ENCODE data around the gene PCNX1.
A peak's percentile ranks its signal among the peaks of the same experiment; 100 is the strongest.
"Not testable (repeated sequence)": the region's sequence is repeated elsewhere in the genome, so short reads cannot be mapped to it uniquely, and the experiment has no call there.

PCNX1 gene

GRCh38 chr14:71138448-71139293, 231.4 kb downstream of the PCNX1 start:
- intact Hi-C loops (cut with micrococcal nuclease): loop anchor here (1.0 to 2.0 kb wide), 2 partner anchors 266 to 615 kb away; no protein-coding TSS in a partner anchor
- Mint-ChIP-seq H3K27ac (peak overlapping the region; percentile 0), H3K4me1 (ENCODE audit: low read depth) (peaks cover 35% of the 10 kb centered on the region), H3K4me3 (no peak overlapping the region), H3K36me3 (ENCODE audit: low read depth) (no peaks in the 10 kb centered on the region), H3K27me3 (no peaks in the 10 kb centered on the region), H3K9me3 (no peaks in the 10 kb centered on the region)

DNA sequence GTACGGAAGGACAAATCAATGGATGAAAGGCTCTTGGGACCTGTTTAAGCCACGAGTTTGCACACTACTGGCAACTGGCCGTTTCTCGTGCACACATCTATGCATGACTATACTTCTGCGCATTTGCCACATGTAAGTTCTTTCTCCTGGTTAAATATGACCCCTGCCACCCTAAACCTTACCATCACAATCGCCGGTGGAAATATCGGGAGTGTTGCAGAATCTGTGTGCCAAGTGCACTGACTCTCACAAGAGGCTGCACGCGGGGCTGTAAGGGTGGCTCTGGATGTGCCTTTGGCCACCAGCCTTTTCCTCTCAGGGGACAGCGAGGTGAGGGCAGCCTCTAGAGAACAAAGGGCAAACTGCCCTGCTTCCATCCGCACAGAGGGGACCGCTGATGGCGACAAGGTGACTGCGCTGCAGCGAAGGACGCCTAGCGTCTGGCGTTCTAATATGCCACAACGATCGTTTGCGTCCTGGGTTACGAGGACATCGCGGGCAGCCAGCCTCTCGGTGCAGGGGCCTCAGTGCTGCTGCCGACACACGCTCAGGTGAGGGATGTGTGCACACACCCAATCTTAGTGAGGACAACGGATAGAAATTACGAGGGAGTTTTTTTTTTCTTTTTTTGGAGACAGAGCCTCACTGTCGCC, 232.2 kb downstream of the PCNX1 start:
- H3K4me3 Mint-ChIP-seq: no peak overlapping the region
- intact Hi-C loops (cut with micrococcal nuclease): loop anchor here (1.0 to 2.0 kb wide), 2 partner anchors 265 to 614 kb away; no protein-coding TSS in a partner anchor

GRCh38 chr14:71140157-71140556, 232.9 kb downstream of the PCNX1 start:
- H3K4me1 Mint-ChIP-seq (ENCODE audit: low read depth): peaks cover 44% of the 10 kb centered on the region
- no peaks in the 10 kb centered on the region for H3K36me3 Mint-ChIP-seq (ENCODE audit: low read depth)
- intact Hi-C loops (cut with micrococcal nuclease): no loop called here
- no peak overlapping the region for H3K4me3 Mint-ChIP-seq
- H3K27ac Mint-ChIP-seq: no peak overlapping the region
- H3K27me3 Mint-ChIP-seq: no peaks in the 10 kb centered on the region
- H3K9me3 Mint-ChIP-seq: no peaks in the 10 kb centered on the region

More for the DNA sequence above, 232.2 kb downstream of the PCNX1 start:
- Mint-ChIP-seq H3K4me1 (ENCODE audit: low read depth) (peaks cover 40% of the 10 kb centered on the region), H3K27me3 (no peaks in the 10 kb centered on the region), H3K9me3 (no peaks in the 10 kb centered on the region), H3K36me3 (ENCODE audit: low read depth) (no peaks in the 10 kb centered on the region), H3K27ac (no peak overlapping the region)

DNA sequence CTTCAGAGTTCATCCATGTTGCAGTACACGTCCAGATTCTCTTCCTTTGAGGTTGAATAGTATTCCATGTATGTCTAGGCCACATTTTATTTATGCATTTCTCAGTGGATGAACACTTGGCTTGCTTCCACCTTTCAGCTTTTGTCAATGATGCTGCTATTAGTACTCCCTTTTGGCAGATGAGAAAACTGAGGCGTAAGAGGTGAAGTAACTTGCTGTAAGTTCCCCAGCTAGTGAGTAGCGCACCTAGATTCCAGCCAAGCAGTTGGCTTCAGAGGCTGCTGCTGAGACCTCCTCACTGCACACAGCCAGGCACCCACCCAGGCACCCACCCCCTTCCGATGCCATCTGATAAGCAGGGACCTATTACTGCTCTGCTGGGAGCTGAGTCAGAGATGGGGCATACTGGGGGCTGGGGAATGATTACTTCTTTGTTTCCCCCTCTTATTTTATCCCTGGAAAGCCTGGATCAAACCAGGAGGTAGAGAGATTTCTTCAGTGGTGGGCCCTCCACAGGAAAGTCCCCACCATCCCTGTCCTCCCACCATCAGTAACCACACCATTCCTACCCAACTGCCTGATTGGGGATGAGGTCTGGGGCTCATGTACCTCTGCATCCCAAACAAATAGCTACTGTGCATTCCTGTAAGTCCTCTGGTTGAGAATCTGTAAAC, 234.6 kb downstream of the PCNX1 start:
- peaks cover 50% of the 10 kb centered on the region for H3K4me1 Mint-ChIP-seq (ENCODE audit: low read depth)
- intact Hi-C loops (cut with micrococcal nuclease): loop anchor here (1.0 kb wide), 2 partner anchors 178 to 257 kb away; partner anchors contain the start of gene SIPA1L1

DNA sequence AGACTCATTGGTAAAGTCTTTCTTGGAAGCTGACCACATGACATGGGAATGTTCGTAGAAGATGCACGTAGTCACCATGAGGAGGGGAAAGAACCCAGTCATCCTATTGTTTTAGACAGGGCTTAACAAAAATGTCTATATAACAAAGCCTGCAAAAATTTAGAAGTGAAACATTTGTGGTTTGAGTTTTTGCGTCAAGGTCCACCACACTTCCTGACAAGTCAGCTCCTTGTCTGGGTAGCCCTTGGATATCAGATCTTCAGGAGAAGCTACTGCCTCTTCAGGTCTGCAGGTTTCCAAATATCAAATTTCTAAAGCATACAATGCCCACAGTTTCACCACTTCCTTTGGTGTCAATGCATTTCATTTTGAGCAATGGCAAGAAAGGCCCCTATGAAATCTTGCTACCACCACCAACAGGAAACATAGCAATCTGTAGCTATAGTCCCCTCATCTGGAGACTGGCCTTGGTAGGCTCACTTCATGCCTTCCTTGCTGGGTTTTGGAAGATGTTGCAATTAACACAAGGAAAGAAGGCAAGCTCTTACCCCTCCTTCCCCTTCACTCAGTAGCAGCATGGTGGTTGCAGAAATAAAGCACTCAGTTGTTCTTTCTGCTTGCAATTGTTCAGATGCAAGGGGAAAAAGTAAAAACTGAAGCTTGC, 235.2 kb downstream of the PCNX1 start:
- Mint-ChIP-seq H3K36me3 (ENCODE audit: low read depth) (no peaks in the 10 kb centered on the region), H3K27ac (peak overlapping the region; percentile 88), H3K4me3 (peak overlapping the region; percentile 53), H3K27me3 (no peaks in the 10 kb centered on the region), H3K9me3 (no peaks in the 10 kb centered on the region), H3K4me1 (ENCODE audit: low read depth) (peaks cover 50% of the 10 kb centered on the region)
- intact Hi-C loops (cut with micrococcal nuclease): loop anchor here (1.0 kb wide), 2 partner anchors 178 to 257 kb away; partner anchors contain the start of gene SIPA1L1

More for the DNA sequence above, 234.6 kb downstream of the PCNX1 start:
- Mint-ChIP-seq H3K4me3 (peak overlapping the region; percentile 53), H3K27me3 (no peaks in the 10 kb centered on the region), H3K9me3 (no peaks in the 10 kb centered on the region), H3K27ac (peak overlapping the region; percentile 88), H3K36me3 (ENCODE audit: low read depth) (no peaks in the 10 kb centered on the region)

DNA sequence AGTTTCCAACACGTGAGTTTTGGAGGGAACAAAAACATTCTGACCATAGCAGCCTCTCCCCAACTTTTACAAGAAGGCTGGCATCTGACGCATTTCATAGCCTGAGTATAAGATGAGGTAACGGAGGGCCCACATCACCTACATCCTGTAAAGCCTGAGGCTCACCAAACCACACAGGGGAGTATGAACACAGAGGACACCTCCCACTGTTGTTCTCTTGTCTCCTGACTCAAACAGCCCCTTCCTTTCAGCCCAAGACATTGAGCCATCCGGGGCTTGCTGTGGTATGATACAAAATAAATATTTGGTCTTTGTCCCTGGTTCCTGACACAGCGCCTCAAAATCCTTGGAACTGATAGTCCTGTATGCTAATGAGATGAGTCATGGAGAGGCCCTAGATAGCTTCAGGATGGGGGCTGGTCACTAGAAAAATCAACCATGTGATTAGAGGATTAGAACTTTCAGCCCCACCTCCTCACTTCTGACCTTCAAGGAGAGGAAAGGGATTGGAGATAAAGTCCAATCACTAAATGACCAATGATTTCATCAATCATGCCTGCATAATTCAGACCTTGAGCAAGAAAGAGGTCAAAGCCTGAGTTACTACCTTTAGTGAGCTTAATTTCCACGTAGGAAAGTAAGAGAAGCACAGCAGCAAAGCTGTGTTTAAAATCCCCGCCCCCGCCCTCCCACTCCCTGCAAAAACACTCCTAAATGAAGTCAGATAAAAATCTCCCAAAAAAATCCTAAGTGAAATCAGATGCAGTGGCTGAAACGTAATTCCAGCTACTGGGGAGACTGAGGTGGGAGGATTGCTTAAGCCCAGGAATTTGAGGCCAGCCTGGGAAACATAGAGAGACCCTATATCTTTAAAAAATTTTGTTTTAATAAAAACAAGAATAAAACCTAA, 236.4 kb downstream of the PCNX1 start:
- intact Hi-C loops (cut with micrococcal nuclease): no loop called here
- H3K4me1 Mint-ChIP-seq (ENCODE audit: low read depth): peaks cover 53% of the 10 kb centered on the region
- H3K4me3 Mint-ChIP-seq: peak overlapping the region; percentile 49
- no peaks in the 10 kb centered on the region for H3K27me3 Mint-ChIP-seq
- H3K9me3 Mint-ChIP-seq: no peaks in the 10 kb centered on the region
- H3K36me3 Mint-ChIP-seq (ENCODE audit: low read depth): no peaks in the 10 kb centered on the region
- peak overlapping the region; percentile 88 for H3K27ac Mint-ChIP-seq

DNA sequence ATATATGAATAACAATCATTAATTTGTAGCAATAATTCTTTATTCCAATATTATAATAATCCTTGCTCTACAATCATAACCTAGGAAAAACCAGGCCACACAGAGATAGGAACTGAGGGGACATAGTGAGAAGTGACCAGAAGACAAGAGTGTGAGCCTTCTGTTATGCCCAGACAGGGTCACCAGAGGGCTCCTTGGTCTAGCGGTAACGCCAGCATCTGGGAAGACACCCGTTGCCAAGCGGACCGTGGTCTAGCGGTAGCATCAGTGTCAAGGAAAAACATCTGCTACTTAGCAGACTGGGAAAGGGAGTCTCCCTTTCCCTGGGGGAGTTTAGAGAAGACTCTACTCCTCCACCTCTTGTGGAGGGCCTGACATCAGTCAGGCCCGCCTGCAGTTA, 240.1 kb downstream of the PCNX1 start:
- Mint-ChIP-seq H3K4me1 (ENCODE audit: low read depth) (peaks cover 36% of the 10 kb centered on the region), H3K9me3 (peaks cover 32% of the 10 kb centered on the region), H3K27ac (peak overlapping the region; percentile 62)
- H3K36me3 Mint-ChIP-seq (ENCODE audit: low read depth); intact Hi-C loops (cut with micrococcal nuclease); H3K4me3 Mint-ChIP-seq; H3K27me3 Mint-ChIP-seq: not testable (repeated sequence)

DNA sequence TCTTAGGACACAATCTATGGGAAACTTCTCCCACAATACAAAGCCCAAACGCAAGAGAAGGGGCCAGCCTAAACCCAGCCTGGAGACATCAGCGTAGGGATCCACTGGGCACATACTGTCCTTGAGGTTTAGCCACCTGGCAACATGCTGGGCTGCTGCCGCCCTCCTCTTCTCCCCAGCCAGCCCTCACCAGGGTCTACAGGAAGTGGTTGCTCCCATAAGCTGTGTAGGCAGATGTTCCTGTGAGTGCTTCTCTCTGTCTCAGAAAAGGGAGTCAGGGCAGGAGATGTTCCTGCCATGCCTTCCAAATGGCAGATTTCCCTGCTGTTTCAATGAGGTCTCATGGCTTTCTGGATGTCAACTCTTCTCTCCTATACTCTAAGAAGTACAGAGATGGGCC, 241.4 kb downstream of the PCNX1 start:
- intact Hi-C loops (cut with micrococcal nuclease): no loop called here
- Mint-ChIP-seq H3K4me3 (no peak overlapping the region), H3K36me3 (ENCODE audit: low read depth) (peaks cover 8% of the 10 kb centered on the region), H3K9me3 (peaks cover 32% of the 10 kb centered on the region), H3K27me3 (no peaks in the 10 kb centered on the region), H3K4me1 (ENCODE audit: low read depth) (peaks cover 25% of the 10 kb centered on the region), H3K27ac (peak overlapping the region; percentile 62)

DNA sequence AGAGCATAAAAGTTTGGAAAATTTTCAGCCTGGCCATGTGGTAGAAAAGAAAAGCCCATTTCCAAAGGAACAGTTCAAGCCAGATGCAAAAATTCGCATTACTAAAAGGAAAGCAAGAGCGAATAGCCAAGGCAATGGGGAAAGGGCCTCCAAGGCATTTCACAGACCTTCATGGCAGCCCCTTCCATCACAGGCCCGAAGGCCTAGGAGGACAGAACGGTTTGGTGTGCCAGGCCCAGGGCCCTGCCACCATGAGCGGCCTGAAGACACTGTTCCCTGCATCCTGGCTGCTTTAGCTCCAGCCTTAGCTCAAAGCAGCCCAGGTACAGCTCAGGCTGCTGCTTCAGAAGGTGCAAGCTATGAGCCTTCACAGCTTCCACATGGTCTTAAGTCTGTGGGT, 243.5 kb downstream of the PCNX1 start:
- Mint-ChIP-seq H3K27ac (no peak overlapping the region), H3K36me3 (ENCODE audit: low read depth) (peaks cover 8% of the 10 kb centered on the region), H3K9me3 (peaks cover 32% of the 10 kb centered on the region), H3K4me3 (no peak overlapping the region), H3K4me1 (ENCODE audit: low read depth) (peaks cover 14% of the 10 kb centered on the region), H3K27me3 (no peaks in the 10 kb centered on the region)
- intact Hi-C loops (cut with micrococcal nuclease): no loop called here

GRCh38 chr14:71155743-71156142, 248.5 kb downstream of the PCNX1 start:
- no peaks in the 10 kb centered on the region for H3K36me3 Mint-ChIP-seq (ENCODE audit: low read depth)
- intact Hi-C loops (cut with micrococcal nuclease): no loop called here
- H3K27ac Mint-ChIP-seq: no peak overlapping the region
- no peak overlapping the region for H3K4me3 Mint-ChIP-seq
- no peaks in the 10 kb centered on the region for H3K4me1 Mint-ChIP-seq (ENCODE audit: low read depth)
- H3K27me3 Mint-ChIP-seq: no peaks in the 10 kb centered on the region
- peaks cover 23% of the 10 kb centered on the region for H3K9me3 Mint-ChIP-seq

DNA sequence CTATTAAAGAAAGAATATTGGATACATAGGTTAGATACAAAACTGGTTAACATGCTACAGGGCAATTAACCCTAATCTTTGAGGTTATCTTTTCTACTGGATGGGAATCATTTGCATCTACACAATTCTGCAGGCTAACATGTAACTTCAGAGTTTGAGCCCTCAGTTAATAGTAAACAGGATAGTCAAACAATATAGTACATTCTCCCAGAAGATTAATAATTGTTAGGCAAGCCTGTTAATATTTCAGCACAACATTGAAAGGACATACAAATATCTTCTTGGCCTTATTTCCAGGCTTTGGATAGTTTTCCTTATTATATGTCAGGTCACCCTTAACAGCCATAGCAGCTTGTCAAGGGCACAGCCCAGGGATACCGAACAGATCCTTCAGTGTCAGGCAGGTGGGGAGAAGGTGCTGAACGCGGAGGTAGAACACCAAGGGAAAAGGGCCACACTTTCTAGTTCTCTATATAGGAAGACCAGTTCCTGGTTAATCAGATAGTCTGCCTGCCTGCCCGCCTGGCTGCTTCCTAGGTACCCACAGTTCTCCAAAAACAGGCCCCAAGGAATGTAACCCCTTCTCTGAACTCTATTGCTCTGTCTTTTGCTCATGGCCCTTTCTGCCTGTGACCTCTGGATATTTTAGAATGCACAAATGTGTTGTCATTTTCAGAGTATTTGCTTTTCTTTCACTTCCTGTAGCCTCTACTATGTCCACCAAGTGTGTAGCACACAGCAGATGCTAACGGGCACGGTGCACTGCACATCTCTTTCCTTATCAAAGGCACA, 256.0 kb downstream of the PCNX1 start:
- Mint-ChIP-seq H3K27me3 (peaks cover 13% of the 10 kb centered on the region), H3K9me3 (no peaks in the 10 kb centered on the region), H3K4me1 (ENCODE audit: low read depth) (peaks cover 30% of the 10 kb centered on the region), H3K27ac (no peak overlapping the region), H3K36me3 (ENCODE audit: low read depth) (no peaks in the 10 kb centered on the region), H3K4me3 (no peak overlapping the region)
- intact Hi-C loops (cut with micrococcal nuclease): no loop called here
